OCI-LY1 (cell line): Measurements from ENCODE around the gene PAM16.

Experiments
- H2AFZ ChIP-seq: fragments of 200-600 bp; sonication (generic), shearing (Covaris generic); 2 replicates; pipeline ENCODE4 v1.6.0; 2014; ENCODE audit warnings: antibody characterized with exemption, mild to moderate bottlenecking, low read length
- H3F3A ChIP-seq: fragments of 200-600 bp; sonication (generic), shearing (Covaris generic); 2 replicates; pipeline ENCODE4 v1.6.0; 2014; ENCODE audit warnings: mild to moderate bottlenecking, antibody characterized with exemption, low read length, moderate library complexity; ENCODE audit not compliant: insufficient read depth
- H3K27ac ChIP-seq: fragments of 200-600 bp; sonication (generic); 2 replicates; pipeline ENCODE4 v1.5.1; 2014; ENCODE audit warnings: low read length, mixed run types, mild to moderate bottlenecking, low read depth; ENCODE audit not compliant: poor library complexity, severe bottlenecking
- H3K27me3 ChIP-seq: fragments of 200-600 bp; sonication (generic); 2 replicates; pipeline ENCODE4 v1.6.0; 2014; ENCODE audit warnings: antibody characterized with exemption, mild to moderate bottlenecking, low read length, moderate library complexity; ENCODE audit not compliant: insufficient read depth
- H3K36me3 ChIP-seq: fragments of 200-600 bp; sonication (generic); 2 replicates; pipeline ENCODE4 v1.6.1; 2014; ENCODE audit warnings: mild to moderate bottlenecking, antibody characterized with exemption, low read length, moderate library complexity, mixed read lengths; ENCODE audit not compliant: insufficient read depth
- H3K4me1 ChIP-seq: fragments of 200-600 bp; sonication (generic); 2 replicates; pipeline ENCODE4 v1.5.1; 2014; ENCODE audit warnings: mild to moderate bottlenecking, low read length, moderate library complexity; ENCODE audit not compliant: insufficient read depth, severe bottlenecking
- H3K4me2 ChIP-seq: fragments of 200-600 bp; sonication (generic), shearing (Covaris generic); 2 replicates; pipeline ENCODE4 v1.6.1; 2014; ENCODE audit warnings: low read length
- H3K4me3 ChIP-seq: fragments of 200-600 bp; sonication (generic); 2 replicates; pipeline ENCODE4 v1.5.1; 2014; ENCODE audit warnings: low read length, low read depth, mild to moderate bottlenecking, mixed read lengths; ENCODE audit not compliant: poor library complexity, severe bottlenecking
- H3K79me2 ChIP-seq: fragments of 200-600 bp; shearing (Covaris generic); 2 replicates; pipeline ENCODE4 v1.6.1; 2016; ENCODE audit warnings: mixed run types, low read length, mixed read lengths; ENCODE audit not compliant: insufficient read depth
- H3K9ac ChIP-seq: fragments of 200-600 bp; sonication (generic), shearing (Covaris generic); 2 replicates; pipeline ENCODE4 v1.6.1; 2014; ENCODE audit warnings: mild to moderate bottlenecking, low read length, mixed read lengths
- H3K9me2 ChIP-seq: fragments of 200-600 bp; sonication (generic), shearing (Covaris generic); 2 replicates; pipeline ENCODE4 v1.6.1; 2014; ENCODE audit warnings: low read depth, mild to moderate bottlenecking, low read length, mixed read lengths
- H3K9me3 ChIP-seq: fragments of 200-600 bp; shearing (Covaris generic); 2 replicates; pipeline ENCODE4 v1.6.1; 2014; ENCODE audit warnings: low read length, mixed read lengths
- H4K20me1 ChIP-seq: fragments of 200-600 bp; sonication (generic), shearing (Covaris generic); 2 replicates; pipeline ENCODE4 v1.6.0; 2016; ENCODE audit warnings: mild to moderate bottlenecking, low read length; ENCODE audit not compliant: insufficient read depth
- EZH2 ChIP-seq: fragments of 200-600 bp; sonication (generic), shearing (Covaris generic); IDR thresholded peaks from 2 replicates; pipeline ENCODE4 v1.8.0; 2017; ENCODE audit warnings: borderline replicate concordance, mixed run types, mild to moderate bottlenecking, antibody characterized with exemption, low read length, moderate library complexity, mixed read lengths
- TF ChIP-seq, protein P1 (sequence below): fragments of 200-600 bp; sonication (generic), shearing (Covaris generic); IDR thresholded peaks from 2 replicates; pipeline ENCODE4 v1.5.1; 2017; ENCODE audit warnings: mild to moderate bottlenecking, antibody characterized with exemption, low read length, moderate library complexity, mixed read lengths

The PAM16 gene

DNA sequence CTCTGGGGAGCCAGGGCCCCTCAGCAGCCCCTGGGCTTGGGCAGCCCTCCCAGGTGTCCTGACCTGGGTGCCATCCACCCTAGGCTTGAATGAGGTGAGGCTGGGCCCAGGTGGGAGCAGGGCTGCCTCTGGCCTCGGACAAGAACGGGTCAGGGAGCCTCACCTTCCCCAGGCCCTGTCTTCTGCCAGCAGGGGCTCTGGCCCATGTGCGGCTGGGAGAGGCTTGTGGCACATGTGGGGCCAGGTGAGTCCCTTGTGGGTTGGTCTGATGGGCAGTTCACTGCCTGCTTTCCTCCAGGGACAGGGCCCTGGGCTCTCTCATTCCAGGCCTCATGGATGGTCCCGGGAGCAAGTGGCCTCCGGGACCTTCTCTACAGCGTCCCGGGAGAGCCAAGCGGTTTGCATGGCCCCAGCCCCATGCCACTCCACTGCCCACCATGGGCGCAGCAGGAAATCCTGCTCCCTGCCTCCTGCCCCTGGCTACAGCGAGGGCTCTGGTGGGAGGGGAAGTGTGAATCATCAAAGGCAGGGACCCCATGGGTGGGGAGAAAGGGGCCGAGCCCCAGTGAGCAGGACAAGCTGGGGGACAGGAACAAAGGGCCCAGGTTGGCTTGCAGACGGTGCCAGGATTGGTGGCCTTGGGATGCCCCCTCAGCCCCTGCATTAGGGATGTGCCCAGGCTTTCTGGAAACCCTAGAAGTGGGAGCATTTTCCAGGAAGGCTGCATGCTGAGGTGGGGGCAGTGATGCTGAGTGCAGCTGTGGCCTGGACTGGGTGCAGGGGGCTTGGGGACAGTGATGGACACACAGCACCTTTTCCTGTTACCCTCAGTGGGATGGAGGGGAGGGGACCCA lies 32.7 kb upstream of the PAM16 start:
- no peak overlapping the region for H2AFZ ChIP-seq
- H3K9me3 ChIP-seq = no peaks in the 10 kb centered on the region
- no peak overlapping the region for H3K4me3 ChIP-seq
- no peaks in the 10 kb centered on the region for H3K4me1 ChIP-seq
- H3K9me2 ChIP-seq = no peaks in the 10 kb centered on the region
- H3K79me2 ChIP-seq = no peaks in the 10 kb centered on the region
- no peak overlapping the region for H3K4me2 ChIP-seq
- H4K20me1 ChIP-seq = no peaks in the 10 kb centered on the region
- H3K36me3 ChIP-seq = peaks cover 34% of the 10 kb centered on the region
- no peaks in the 10 kb centered on the region for H3F3A ChIP-seq
- TF ChIP-seq EZH2 = no peak
- TF ChIP-seq, protein P1, sequence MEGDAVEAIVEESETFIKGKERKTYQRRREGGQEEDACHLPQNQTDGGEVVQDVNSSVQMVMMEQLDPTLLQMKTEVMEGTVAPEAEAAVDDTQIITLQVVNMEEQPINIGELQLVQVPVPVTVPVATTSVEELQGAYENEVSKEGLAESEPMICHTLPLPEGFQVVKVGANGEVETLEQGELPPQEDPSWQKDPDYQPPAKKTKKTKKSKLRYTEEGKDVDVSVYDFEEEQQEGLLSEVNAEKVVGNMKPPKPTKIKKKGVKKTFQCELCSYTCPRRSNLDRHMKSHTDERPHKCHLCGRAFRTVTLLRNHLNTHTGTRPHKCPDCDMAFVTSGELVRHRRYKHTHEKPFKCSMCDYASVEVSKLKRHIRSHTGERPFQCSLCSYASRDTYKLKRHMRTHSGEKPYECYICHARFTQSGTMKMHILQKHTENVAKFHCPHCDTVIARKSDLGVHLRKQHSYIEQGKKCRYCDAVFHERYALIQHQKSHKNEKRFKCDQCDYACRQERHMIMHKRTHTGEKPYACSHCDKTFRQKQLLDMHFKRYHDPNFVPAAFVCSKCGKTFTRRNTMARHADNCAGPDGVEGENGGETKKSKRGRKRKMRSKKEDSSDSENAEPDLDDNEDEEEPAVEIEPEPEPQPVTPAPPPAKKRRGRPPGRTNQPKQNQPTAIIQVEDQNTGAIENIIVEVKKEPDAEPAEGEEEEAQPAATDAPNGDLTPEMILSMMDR = no peak
- H3K27ac ChIP-seq = no peak overlapping the region
- H3K27me3 ChIP-seq = no peaks in the 10 kb centered on the region
- H3K9ac ChIP-seq = no peak overlapping the region

GRCh38 chr16:4382795-4383357 lies 31.8 kb upstream of the PAM16 start:
- TF ChIP-seq, protein P1 = no peak
- no peak for TF ChIP-seq EZH2
- H3K27ac ChIP-seq = no peak overlapping the region
- H4K20me1 ChIP-seq = no peaks in the 10 kb centered on the region
- H3K9me2 ChIP-seq = no peaks in the 10 kb centered on the region
- no peaks in the 10 kb centered on the region for H3K79me2 ChIP-seq
- H3K9me3 ChIP-seq = no peaks in the 10 kb centered on the region
- no peaks in the 10 kb centered on the region for H3K27me3 ChIP-seq
- no peaks in the 10 kb centered on the region for H3F3A ChIP-seq
- no peak overlapping the region for H3K4me3 ChIP-seq
- H3K4me1 ChIP-seq = no peaks in the 10 kb centered on the region
- H3K36me3 ChIP-seq = peaks cover 30% of the 10 kb centered on the region
- no peak overlapping the region for H3K9ac ChIP-seq
- H3K4me2 ChIP-seq = no peak overlapping the region
- no peak overlapping the region for H2AFZ ChIP-seq

- H4K20me1 ChIP-seq = no peaks in the 10 kb centered on the region
- no peaks in the 10 kb centered on the region for H3K27me3 ChIP-seq
- H3K9me2 ChIP-seq = no peaks in the 10 kb centered on the region
- no peak overlapping the region for H2AFZ ChIP-seq
- no peaks in the 10 kb centered on the region for H3K4me1 ChIP-seq
- no peak overlapping the region for H3K27ac ChIP-seq
- H3K4me2 ChIP-seq = no peak overlapping the region
- no peak overlapping the region for H3K4me3 ChIP-seq
- no peaks in the 10 kb centered on the region for H3F3A ChIP-seq
- H3K36me3 ChIP-seq = peaks cover 26% of the 10 kb centered on the region; the same call in 1 of the 2 replicates
- H3K79me2 ChIP-seq = no peaks in the 10 kb centered on the region
- H3K9me3 ChIP-seq = no peaks in the 10 kb centered on the region
- H3K9ac ChIP-seq = no peak overlapping the region
- TF ChIP-seq, protein P1 = no peak
- no peak for TF ChIP-seq EZH2
Observed at GRCh38 chr16:4381935-4382794, 31.0 kb upstream of the PAM16 start.
